Stimulated activated effector memory CD8-positive, alpha-beta T cell treated with anti-CD3 and anti-CD28 coated beads, Interleukin-12 subunit alpha, Interleukin-12 subunit beta, amount 100 ng/mL, for 72 hours (primary cell): ENCODE measurements around the gene SLC25A43.
A peak's percentile ranks its signal among the peaks of the same experiment; 100 is the strongest.
"Not testable (repeated sequence)": the region's sequence is repeated elsewhere in the genome, so short reads cannot be mapped to it uniquely, and the experiment has no call there.

Experiments
- ATAC-seq: fragments of 150-1000 bp; cut with Tn5 transposase; 2 replicates; pipeline ENCODE4 v1.10.0; 2021
- DNase-seq, 2 donors: peaks; one replicate each; pipeline ENCODE4 v3.0.0; 2021 to 2022; ENCODE audit warnings: low spot score in 2 of 2
- H3K27ac Mint-ChIP-seq: one replicate; pipeline ENCODE4 v1.8.0; 2022; ENCODE audit warnings: mild to moderate bottlenecking, mixed read lengths
- H3K36me3 Mint-ChIP-seq: one replicate; pipeline ENCODE4 v1.8.0; 2022; ENCODE audit warnings: mild to moderate bottlenecking, mixed read lengths
- H3K4me1 Mint-ChIP-seq: one replicate; pipeline ENCODE4 v1.8.0; 2022; ENCODE audit warnings: mixed read lengths
- H3K4me3 Mint-ChIP-seq: one replicate; pipeline ENCODE4 v1.8.0; 2022; ENCODE audit warnings: mild to moderate bottlenecking, mixed read lengths
- H3K9me3 Mint-ChIP-seq: one replicate; pipeline ENCODE4 v1.8.0; 2022; ENCODE audit warnings: mixed read lengths

SLC25A43 gene

GRCh38 chrX:119423631-119424030, 24.5 kb downstream of the SLC25A43 start:
- Mint-ChIP-seq H3K4me1 (peaks cover 4% of the 10 kb centered on the region), H3K4me3 (no peak overlapping the region), H3K36me3 (peaks cover 6% of the 10 kb centered on the region), H3K9me3 (no peaks in the 10 kb centered on the region), H3K27ac (no peak overlapping the region)
- DNase-seq = no peak
- ATAC-seq = no peak

- peaks cover 12% of the 10 kb centered on the region for H3K36me3 Mint-ChIP-seq
- DNase-seq = no peak
- no peak overlapping the region for H3K27ac Mint-ChIP-seq
- ATAC-seq = no peak
- no peaks in the 10 kb centered on the region for H3K9me3 Mint-ChIP-seq
- H3K4me1 Mint-ChIP-seq = peaks cover 4% of the 10 kb centered on the region
- H3K4me3 Mint-ChIP-seq = no peak overlapping the region
Measured at GRCh38 chrX:119424999-119425398, 25.9 kb downstream of the SLC25A43 start.

- no peak for ATAC-seq
- Mint-ChIP-seq H3K9me3 (no peaks in the 10 kb centered on the region), H3K27ac (peak overlapping the region; percentile 60), H3K4me3 (no peak overlapping the region), H3K36me3 (peaks cover 12% of the 10 kb centered on the region), H3K4me1 (peaks cover 4% of the 10 kb centered on the region)
- no peak for DNase-seq
Measured at GRCh38 chrX:119427024-119427794, 28.1 kb downstream of the SLC25A43 start.

- Mint-ChIP-seq H3K9me3 (no peaks in the 10 kb centered on the region), H3K4me3 (no peak overlapping the region), H3K27ac (peak overlapping the region; percentile 60), H3K36me3 (peaks cover 12% of the 10 kb centered on the region), H3K4me1 (peaks cover 4% of the 10 kb centered on the region)
- ATAC-seq = no peak
- no peak for DNase-seq
Measured at GRCh38 chrX:119427795-119428185, 28.7 kb downstream of the SLC25A43 start.

GRCh38 chrX:119429471-119429870, 30.3 kb downstream of the SLC25A43 start:
- Mint-ChIP-seq H3K4me1 (peaks cover 4% of the 10 kb centered on the region), H3K4me3 (no peak overlapping the region), H3K9me3 (no peaks in the 10 kb centered on the region), H3K36me3 (peaks cover 12% of the 10 kb centered on the region), H3K27ac (peak overlapping the region; percentile 50)
- DNase-seq = no peak
- no peak for ATAC-seq

GRCh38 chrX:119441295-119441694, 42.2 kb downstream of the SLC25A43 start:
- DNase-seq, H3K4me3 Mint-ChIP-seq, ATAC-seq, H3K9me3 Mint-ChIP-seq, H3K27ac Mint-ChIP-seq, H3K4me1 Mint-ChIP-seq, H3K36me3 Mint-ChIP-seq: not testable (repeated sequence)

GRCh38 chrX:119442286-119442685, 43.1 kb downstream of the SLC25A43 start:
- no peak for ATAC-seq
- H3K27ac Mint-ChIP-seq = no peak overlapping the region
- DNase-seq = no peak
- H3K4me1 Mint-ChIP-seq = no peaks in the 10 kb centered on the region
- H3K36me3 Mint-ChIP-seq = no peaks in the 10 kb centered on the region
- H3K9me3 Mint-ChIP-seq = no peaks in the 10 kb centered on the region
- no peak overlapping the region for H3K4me3 Mint-ChIP-seq

GRCh38 chrX:119453202-119453601, 54.1 kb downstream of the SLC25A43 start:
- Mint-ChIP-seq H3K36me3 (peaks cover 14% of the 10 kb centered on the region), H3K27ac (no peak overlapping the region), H3K4me3 (no peak overlapping the region), H3K4me1 (peaks cover 2% of the 10 kb centered on the region), H3K9me3 (no peaks in the 10 kb centered on the region)
- DNase-seq (no peak), ATAC-seq (no peak)

- Mint-ChIP-seq H3K27ac (no peak overlapping the region), H3K4me1 (no peaks in the 10 kb centered on the region), H3K36me3 (peaks cover 14% of the 10 kb centered on the region), H3K9me3 (no peaks in the 10 kb centered on the region), H3K4me3 (no peak overlapping the region)
- no peak for DNase-seq
- ATAC-seq = no peak
Measured at GRCh38 chrX:119455264-119455663, 56.1 kb downstream of the SLC25A43 start.

GRCh38 chrX:119459181-119459580, 60.0 kb downstream of the SLC25A43 start:
- ATAC-seq (no peak), DNase-seq (no peak)
- no peaks in the 10 kb centered on the region for H3K36me3 Mint-ChIP-seq
- no peak overlapping the region for H3K4me3 Mint-ChIP-seq
- no peaks in the 10 kb centered on the region for H3K4me1 Mint-ChIP-seq
- H3K9me3 Mint-ChIP-seq = no peaks in the 10 kb centered on the region
- H3K27ac Mint-ChIP-seq = no peak overlapping the region

GRCh38 chrX:119465555-119465954, 66.4 kb downstream of the SLC25A43 start:
- H3K4me1 Mint-ChIP-seq = no peaks in the 10 kb centered on the region
- peaks cover 23% of the 10 kb centered on the region for H3K36me3 Mint-ChIP-seq
- ATAC-seq (no peak), DNase-seq (no peak)
- H3K4me3 Mint-ChIP-seq = no peak overlapping the region
- no peak overlapping the region for H3K27ac Mint-ChIP-seq
- H3K9me3 Mint-ChIP-seq = no peaks in the 10 kb centered on the region

GRCh38 chrX:119466970-119467369, 67.8 kb downstream of the SLC25A43 start:
- Mint-ChIP-seq H3K27ac (no peak overlapping the region), H3K4me1 (no peaks in the 10 kb centered on the region), H3K9me3 (no peaks in the 10 kb centered on the region), H3K36me3 (peaks cover 37% of the 10 kb centered on the region), H3K4me3 (no peak overlapping the region)
- ATAC-seq = no peak
- DNase-seq = no peak

GRCh38 chrX:119467433-119467832, 68.3 kb downstream of the SLC25A43 start:
- Mint-ChIP-seq H3K4me1 (no peaks in the 10 kb centered on the region), H3K27ac (no peak overlapping the region), H3K36me3 (peaks cover 42% of the 10 kb centered on the region), H3K4me3 (peak overlapping the region; percentile 82), H3K9me3 (no peaks in the 10 kb centered on the region)
- DNase-seq (no peak), ATAC-seq (no peak)

- ATAC-seq = peak; percentile 95
- peaks cover 46% of the 10 kb centered on the region for H3K36me3 Mint-ChIP-seq
Measured at GRCh38 chrX:119467842-119468550, 68.9 kb downstream of the SLC25A43 start, which contains the start of gene SLC25A5. Gene SLC25A5 (plus strand): TSS chrX:119468444. CDS start chrX:119468516, 72 bp downstream.

GRCh38 chrX:119468551-119469312, 69.6 kb downstream of the SLC25A43 start:
- H3K4me3 Mint-ChIP-seq = peak overlapping the region; percentile 82
- ATAC-seq = peak; percentile 78
- peak; percentile 85 to 90 for DNase-seq
- no peaks in the 10 kb centered on the region for H3K4me1 Mint-ChIP-seq
- no peaks in the 10 kb centered on the region for H3K9me3 Mint-ChIP-seq
- peaks cover 46% of the 10 kb centered on the region for H3K36me3 Mint-ChIP-seq
- H3K27ac Mint-ChIP-seq = peak overlapping the region; percentile 87

More at GRCh38 chrX:119467842-119468550, 68.9 kb downstream of the SLC25A43 start, which contains the start of gene SLC25A5:
- peak; percentile 55 to 83 for DNase-seq
- H3K4me3 Mint-ChIP-seq = peak within 1 kb of the TSS; percentile 82
- H3K9me3 Mint-ChIP-seq = no peaks in the 10 kb centered on the region
- H3K27ac Mint-ChIP-seq = peak within 1 kb of the TSS; percentile 87
- no peaks in the 10 kb centered on the region for H3K4me1 Mint-ChIP-seq
